ENCODE results near the gene DGAT2.

- TF ChIP-seq EZH2phosphoT487 (IDR thresholded peaks at IDR 0.05) (no peak), CTCF (IDR thresholded peaks at IDR 0.05) (no peak)
Observed at GRCh38 chr11:75735181-75735845, 33.3 kb upstream of the DGAT2 start.

All from neural progenitor cell (in vitro differentiated cells).